ENCODE data around the gene PIP4K2C. TPM values are rescaled to one million over a fixed set of nuclear protein-coding genes. Genes with fewer than 3 reads are reported as not detected.

Gene PIP4K2C
- total and polyA plus RNA-seq, 2 of the 4 experiments (the other 2 are of a cell fraction), result 12.5 to 23.1 TPM

DNA sequence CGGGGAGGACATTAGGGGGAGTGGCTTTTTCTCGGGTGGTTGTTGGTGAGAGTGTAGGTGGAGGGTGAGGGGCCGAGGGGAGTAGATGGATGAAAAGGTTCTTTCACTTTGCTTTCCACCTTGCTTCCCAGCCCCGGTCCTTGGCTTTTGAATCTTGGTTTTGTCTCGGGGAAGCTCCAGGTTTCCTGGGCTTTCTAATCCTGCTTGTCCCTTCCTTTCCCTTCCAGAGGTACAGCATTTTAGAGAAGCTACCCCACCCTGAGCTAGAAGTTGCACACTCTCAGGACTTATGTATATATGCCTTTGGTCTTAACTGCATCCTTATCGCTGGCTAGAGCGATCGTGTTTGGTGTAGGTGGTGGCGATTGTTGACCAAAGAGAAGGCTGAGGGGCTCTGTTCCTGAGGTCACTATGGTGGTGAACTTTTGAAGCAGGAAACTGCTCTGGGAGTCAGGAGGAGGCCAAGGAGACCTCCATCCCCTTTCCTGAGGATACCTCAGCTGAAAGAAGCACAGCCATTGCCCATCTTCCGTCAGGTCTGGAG is 862 bp downstream of the PIP4K2C start:
- H4K8ac ChIP-seq (ENCODE audit: low read depth in 2 of 2, low read length in 2 of 2), result peak overlapping the region; percentile 91; a peak in 2 of 4 replicates
- no peaks in the 10 kb centered on the region for H3K9me3 ChIP-seq (ENCODE audit: control insufficient read depth, insufficient read depth, low read length)
- H2BK120ac ChIP-seq (ENCODE audit: low read depth, low read length), result no peak overlapping the region
- no TSS peak for BruUV-seq (replicated peaks)
- H3K4ac ChIP-seq (ENCODE audit: low read depth, low read length), result peak overlapping the region; percentile 59; the same call in 1 of the 2 replicates
- H3K4me1 ChIP-seq (ENCODE audit: control insufficient read depth, insufficient read depth, low read length), result peaks cover 5% of the 10 kb centered on the region; the same call in 1 of the 2 replicates
- dilution Hi-C loops (cut with HindIII; ENCODE audit: low sequenced_read_pairs, unreplicated experiment), result no loop called here
- H3K9me1 ChIP-seq (ENCODE audit: insufficient read depth, low read length), result peaks cover 11% of the 10 kb centered on the region
- H2AFZ ChIP-seq (replicated peaks; ENCODE audit: low read length, poor library complexity), result peak overlapping the region; percentile 99
- H3K23ac ChIP-seq (ENCODE audit: low read depth, low read length), result no peak overlapping the region
- H4K20me1 ChIP-seq (ENCODE audit: insufficient read depth, low read length), result no peaks in the 10 kb centered on the region
- no peak overlapping the region for H2BK5ac ChIP-seq (ENCODE audit: low read depth, low read length, poor library complexity, severe bottlenecking)
- in situ Hi-C loops (cut with MboI; ENCODE audit: low sequenced_read_pairs), result no loop called here
- DNase-seq (no peak), ATAC-seq (ENCODE audit: low read depth) (no peak)
- ChIA-PET CTCF (interaction anchor here (0.6 to 1.3 kb wide), 3 partner anchors 9 to 41 kb away, joined by 3 to 4 read pairs (median 4); partner anchors contain the start of gene B4GALNT1), POLR2A (ENCODE audit: unreplicated experiment) (no interaction called here)
- peaks cover 5% of the 10 kb centered on the region for H3K36me3 ChIP-seq (ENCODE audit: control insufficient read depth, insufficient read depth, low read length)
- H2BK20ac ChIP-seq (ENCODE audit: low read depth, low read length), result no peak overlapping the region
- H4K5ac ChIP-seq (ENCODE audit: low read depth, low read length), result no peak overlapping the region
- H3K27me3 ChIP-seq (ENCODE audit: control insufficient read depth, insufficient read depth, low read length), result peaks cover 10% of the 10 kb centered on the region
- WGBS, 2 experiments (ENCODE audit: extremely low coverage in 2 of 2, insufficient read length in 1 of 2), result 0% methylated on average over 1 of the region's 10 CpGs; no CpG with 5 or more reads in 1 of the 2 experiments
- no peak overlapping the region for H4K91ac ChIP-seq (ENCODE audit: insufficient read depth, low read depth, low read length)
- intact Hi-C loops (cut with micrococcal nuclease), result no loop called here
- peak overlapping the region; percentile 89 for H3K4me2 ChIP-seq (ENCODE audit: low read depth, low read length)
- no peak overlapping the region for H2BK15ac ChIP-seq (ENCODE audit: low read depth, low read length)
- peak overlapping the region; percentile 88 for H3K4me3 ChIP-seq (ENCODE audit: insufficient read depth, low read depth, low read length)
- H3K56ac ChIP-seq (ENCODE audit: extremely low read depth, insufficient read depth, low read length), result no peak overlapping the region
- H2AK5ac ChIP-seq (ENCODE audit: low read depth, low read length), result peak overlapping the region; percentile 22; the same call in 1 of the 2 replicates
- H3K27ac ChIP-seq (ENCODE audit: insufficient read depth, low read length), result no peak overlapping the region
- H3K14ac ChIP-seq (replicated peaks; ENCODE audit: low read depth, low read length), result no peak overlapping the region
- no peak overlapping the region for H3K18ac ChIP-seq (ENCODE audit: low read depth, low read length)
- TF ChIP-seq POLR2A (IDR thresholded peaks at IDR 0.05; ENCODE audit: low read depth, low read length) (no peak), FOS (IDR thresholded peaks at IDR 0.05; ENCODE audit: low read depth, low read length) (no peak), RCOR1 (IDR thresholded peaks at IDR 0.05; ENCODE audit: insufficient replicate concordance, low read length) (no peak), RFX5 (IDR thresholded peaks at IDR 0.05; ENCODE audit: low read depth, low read length) (no peak), MXI1 (IDR thresholded peaks at IDR 0.05; ENCODE audit: borderline replicate concordance, low read depth, low read length) (no peak), CEBPB (IDR thresholded peaks at IDR 0.05; ENCODE audit: low read depth, low read length) (no peak), NFE2L2 (IDR thresholded peaks at IDR 0.05; ENCODE audit: low read depth, low read length) (no peak), MAZ (IDR thresholded peaks at IDR 0.05; ENCODE audit: borderline replicate concordance, low read depth, low read length) (no peak), CHD1 (IDR thresholded peaks at IDR 0.05; ENCODE audit: low read depth, low read length) (no peak), BHLHE40 (IDR thresholded peaks at IDR 0.05; ENCODE audit: low read depth, low read length) (no peak), RAD21 (IDR thresholded peaks at IDR 0.05; ENCODE audit: low read length) (no peak), MAFK (IDR thresholded peaks at IDR 0.05; ENCODE audit: low read depth, low read length) (no peak)
- TF ChIP-seq, protein P1, sequence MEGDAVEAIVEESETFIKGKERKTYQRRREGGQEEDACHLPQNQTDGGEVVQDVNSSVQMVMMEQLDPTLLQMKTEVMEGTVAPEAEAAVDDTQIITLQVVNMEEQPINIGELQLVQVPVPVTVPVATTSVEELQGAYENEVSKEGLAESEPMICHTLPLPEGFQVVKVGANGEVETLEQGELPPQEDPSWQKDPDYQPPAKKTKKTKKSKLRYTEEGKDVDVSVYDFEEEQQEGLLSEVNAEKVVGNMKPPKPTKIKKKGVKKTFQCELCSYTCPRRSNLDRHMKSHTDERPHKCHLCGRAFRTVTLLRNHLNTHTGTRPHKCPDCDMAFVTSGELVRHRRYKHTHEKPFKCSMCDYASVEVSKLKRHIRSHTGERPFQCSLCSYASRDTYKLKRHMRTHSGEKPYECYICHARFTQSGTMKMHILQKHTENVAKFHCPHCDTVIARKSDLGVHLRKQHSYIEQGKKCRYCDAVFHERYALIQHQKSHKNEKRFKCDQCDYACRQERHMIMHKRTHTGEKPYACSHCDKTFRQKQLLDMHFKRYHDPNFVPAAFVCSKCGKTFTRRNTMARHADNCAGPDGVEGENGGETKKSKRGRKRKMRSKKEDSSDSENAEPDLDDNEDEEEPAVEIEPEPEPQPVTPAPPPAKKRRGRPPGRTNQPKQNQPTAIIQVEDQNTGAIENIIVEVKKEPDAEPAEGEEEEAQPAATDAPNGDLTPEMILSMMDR (conservative IDR thresholded peaks at IDR 0.05; ENCODE audit: low read depth, low read length), result no peak
- TF ChIP-seq, protein P2, sequence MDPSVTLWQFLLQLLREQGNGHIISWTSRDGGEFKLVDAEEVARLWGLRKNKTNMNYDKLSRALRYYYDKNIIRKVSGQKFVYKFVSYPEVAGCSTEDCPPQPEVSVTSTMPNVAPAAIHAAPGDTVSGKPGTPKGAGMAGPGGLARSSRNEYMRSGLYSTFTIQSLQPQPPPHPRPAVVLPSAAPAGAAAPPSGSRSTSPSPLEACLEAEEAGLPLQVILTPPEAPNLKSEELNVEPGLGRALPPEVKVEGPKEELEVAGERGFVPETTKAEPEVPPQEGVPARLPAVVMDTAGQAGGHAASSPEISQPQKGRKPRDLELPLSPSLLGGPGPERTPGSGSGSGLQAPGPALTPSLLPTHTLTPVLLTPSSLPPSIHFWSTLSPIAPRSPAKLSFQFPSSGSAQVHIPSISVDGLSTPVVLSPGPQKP (IDR thresholded peaks at IDR 0.05; ENCODE audit: borderline replicate concordance, low read depth, low read length), result no peak
- TF ChIP-seq, protein P3, sequence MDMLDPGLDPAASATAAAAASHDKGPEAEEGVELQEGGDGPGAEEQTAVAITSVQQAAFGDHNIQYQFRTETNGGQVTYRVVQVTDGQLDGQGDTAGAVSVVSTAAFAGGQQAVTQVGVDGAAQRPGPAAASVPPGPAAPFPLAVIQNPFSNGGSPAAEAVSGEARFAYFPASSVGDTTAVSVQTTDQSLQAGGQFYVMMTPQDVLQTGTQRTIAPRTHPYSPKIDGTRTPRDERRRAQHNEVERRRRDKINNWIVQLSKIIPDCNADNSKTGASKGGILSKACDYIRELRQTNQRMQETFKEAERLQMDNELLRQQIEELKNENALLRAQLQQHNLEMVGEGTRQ (IDR thresholded peaks at IDR 0.05; ENCODE audit: low read depth, low read length), result no peak
- H3K79me1 ChIP-seq (ENCODE audit: low read depth in 1 of 2, low read length in 2 of 2), result peaks cover 15 to 25% of the 10 kb centered on the region in 2 experiments; a peak in 3 of 4 replicates
- peak overlapping the region; percentile 48; the same call in 1 of the 2 replicates for H3K9ac ChIP-seq (ENCODE audit: low read depth, low read length)
- H2AK9ac ChIP-seq (replicated peaks; ENCODE audit: low read depth, low read length, poor library complexity), result no peak overlapping the region

All from IMR-90 (cell line).